NCI-H510A treated with DMSO at 0.1 percent for 48 hours (cell line): ENCODE data around the gene SECISBP2L.
A peak's percentile ranks its signal among the peaks of the same experiment; 100 is the strongest.

Experiments
- DNase-seq: peaks from one replicate; lab custom pipeline; 2025; lab: John Stamatoyannopoulos, UW

SECISBP2L gene

DNA sequence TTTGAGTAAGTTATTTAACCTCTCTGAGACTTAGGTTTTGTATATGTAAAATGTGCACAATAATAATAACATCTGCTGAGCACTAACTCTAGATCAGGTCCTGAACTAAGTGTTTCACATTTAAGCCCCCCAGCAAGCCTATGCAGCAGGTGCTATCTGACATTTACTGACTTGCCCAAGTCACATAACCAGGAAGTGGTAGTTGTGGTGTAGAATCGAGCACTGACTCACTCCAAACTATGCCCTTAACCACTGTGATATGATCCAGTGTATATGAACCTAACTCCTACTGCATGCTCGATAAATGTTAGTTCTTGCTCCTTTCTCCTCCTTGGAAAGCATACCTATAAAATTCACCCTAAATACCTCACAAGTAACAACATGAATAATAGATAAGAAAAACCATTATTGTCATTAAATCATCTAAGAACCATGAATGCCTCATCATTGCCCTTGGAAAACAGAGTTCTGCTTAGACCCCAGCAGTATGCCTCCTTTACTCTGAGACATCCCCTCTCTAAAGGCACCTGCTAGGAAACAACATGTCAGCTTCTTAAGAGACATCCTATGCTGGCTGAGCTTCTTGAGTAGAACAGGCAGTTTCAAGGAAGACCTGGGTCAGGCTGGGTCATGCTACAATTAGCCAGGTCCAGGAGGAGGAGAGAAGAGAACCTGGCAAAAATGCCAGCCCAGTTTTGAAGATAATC lies 79.5 kb downstream of the SECISBP2L start:
- DNase-seq = no peak

DNA sequence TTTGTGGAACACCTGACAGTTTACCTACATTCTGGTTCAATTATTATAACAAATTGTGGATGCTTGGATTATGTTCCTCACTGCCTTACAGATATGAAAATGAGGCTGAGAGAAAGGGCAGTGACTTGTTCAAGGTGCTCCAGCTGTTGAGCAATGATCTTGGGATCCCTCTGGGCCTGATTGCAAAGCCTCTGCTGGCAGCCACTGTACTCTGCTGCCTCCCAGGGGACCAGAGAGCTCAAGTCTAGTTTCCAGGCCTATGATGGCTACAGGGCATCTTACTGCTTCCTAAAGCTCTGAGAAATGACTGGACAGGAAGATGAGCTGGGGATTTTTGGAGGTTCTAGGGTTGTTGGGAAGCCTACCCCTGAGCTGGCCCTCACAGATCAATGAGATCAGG lies 80.3 kb downstream of the SECISBP2L start:
- DNase-seq = no peak

DNA sequence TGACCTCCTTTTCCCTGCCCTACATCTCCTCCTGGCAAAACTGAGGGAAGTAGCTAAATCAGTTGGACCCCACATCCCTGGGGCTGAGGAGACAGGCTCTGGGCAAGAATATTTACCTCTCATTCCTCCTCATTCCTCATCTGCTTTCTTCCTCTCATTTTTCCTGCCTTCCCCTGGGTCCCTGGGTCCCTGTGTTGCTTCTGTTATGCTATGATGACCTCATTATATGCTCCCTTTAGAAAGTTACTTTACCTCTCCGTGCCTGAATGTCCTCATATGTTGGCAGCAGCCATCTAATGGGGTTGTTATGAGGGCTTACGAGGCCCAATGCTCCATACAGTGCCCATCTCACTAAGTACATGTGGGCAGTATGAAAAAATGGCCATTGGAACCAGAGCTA lies 81.3 kb downstream of the SECISBP2L start:
- no peak for DNase-seq

DNA sequence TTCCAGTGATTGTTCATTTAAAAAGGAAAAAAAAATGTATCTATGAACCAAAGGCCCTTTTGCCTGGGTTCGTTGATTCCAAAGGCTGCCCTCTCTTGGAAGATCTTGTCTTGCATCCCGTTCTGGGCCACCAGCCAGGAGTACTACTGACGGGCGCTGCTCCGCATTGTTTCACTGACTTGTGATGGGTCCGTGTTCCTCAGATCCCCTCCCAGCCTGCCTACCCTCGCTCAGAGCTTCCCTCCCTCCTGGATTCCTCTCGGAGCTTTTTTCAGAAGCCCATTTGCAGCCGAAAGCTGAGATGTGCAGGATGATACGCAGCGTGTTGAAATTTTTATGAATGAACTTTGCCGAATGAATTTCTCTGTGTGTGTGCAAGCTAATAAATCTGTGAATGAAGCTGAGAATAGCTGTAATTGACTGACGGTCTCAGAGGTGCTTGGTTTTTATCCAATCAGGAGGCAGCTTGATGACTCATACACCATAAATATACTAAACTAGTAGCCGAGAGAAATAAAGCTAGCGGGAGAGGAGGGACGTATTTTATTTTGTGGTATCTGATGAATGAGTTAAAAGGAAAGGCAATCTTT lies 82.6 kb downstream of the SECISBP2L start, which contains the start of gene SHC4:
SHC4 (minus strand) TSS at position 396 of the 590 bp plus-strand sequence. CDS start 904 bp downstream, outside the sequence.
- peak; percentile 56 for DNase-seq

DNA sequence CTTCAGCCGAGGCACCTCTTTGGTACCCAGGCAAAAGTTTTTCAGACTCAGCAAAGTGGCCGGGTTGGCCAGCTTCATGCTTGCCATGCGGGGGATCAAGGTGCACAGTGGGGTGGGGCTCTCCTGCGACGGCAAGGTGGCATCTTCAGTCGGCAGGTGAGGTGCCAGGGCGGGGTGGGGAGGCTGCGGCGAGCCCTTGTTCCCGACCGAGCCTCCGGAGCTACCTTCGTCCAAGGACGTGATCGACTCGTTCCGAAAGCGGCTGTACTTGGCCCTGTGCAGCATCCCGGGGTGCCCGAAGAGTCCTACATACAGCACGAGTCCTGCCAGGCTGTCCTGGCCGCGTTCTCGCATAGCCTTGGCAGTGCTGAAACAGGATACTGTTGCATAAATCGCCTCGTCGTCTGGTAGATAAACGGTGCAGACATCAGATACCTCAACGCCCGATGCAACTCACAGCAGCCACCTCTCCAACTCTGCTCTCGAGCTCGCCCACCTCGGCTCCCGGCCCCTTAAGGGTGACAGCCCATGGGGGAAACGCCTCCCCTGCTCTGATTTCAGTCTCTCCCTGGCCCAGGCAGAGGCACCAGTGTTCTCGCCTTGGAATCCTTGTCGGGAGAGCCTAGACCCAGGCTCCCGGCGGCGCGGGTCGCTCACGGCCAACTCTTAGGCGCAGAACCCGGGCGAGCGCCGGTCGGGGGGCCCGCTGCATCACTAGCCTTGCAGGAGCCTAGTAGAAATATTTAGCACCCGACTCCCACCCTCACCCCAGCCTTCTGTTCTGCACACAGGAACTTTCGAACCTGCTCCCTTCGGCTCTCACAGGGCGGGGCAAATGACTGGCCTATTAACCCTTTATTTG lies 83.4 kb downstream of the SECISBP2L start:
- peak; percentile 34 for DNase-seq

DNA sequence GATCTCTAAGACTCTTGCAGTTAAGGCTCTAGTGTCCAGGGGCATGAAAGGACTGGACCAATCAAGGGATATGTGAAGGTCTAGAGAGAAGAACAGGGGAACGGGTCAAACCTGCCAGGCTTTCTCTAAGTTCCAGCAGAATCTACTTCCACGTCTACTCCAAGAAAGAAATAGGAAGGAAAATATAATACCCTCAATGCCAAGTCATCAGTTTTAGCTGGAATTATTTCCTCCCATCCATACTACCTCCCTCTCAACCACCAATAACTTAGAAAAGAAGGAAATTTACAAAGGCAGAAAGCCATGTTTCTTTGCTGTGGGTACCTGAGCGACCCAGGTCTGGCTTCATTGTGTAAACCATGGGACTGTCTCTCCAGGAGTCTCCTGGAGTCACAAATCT lies 90.3 kb downstream of the SECISBP2L start:
- no peak for DNase-seq

DNA sequence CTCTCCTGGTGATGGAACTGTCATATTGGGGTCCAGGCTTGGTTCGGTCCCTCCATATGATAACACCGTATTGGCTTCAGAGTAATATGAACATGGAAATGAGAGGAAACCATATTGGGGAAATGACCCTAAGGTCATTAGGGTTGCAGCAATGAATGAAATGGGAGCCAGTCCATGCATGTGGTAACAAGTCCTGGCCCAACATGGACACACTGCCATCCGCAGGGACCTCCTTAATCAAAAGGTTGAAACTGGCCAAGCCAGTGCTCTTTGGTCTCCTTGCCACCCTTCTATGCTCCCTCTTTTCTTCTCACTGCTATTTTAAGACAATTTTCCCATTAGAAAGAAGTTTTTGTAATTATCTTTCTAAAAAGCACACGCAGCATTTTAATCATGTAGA lies 90.9 kb downstream of the SECISBP2L start:
- no peak for DNase-seq

DNA sequence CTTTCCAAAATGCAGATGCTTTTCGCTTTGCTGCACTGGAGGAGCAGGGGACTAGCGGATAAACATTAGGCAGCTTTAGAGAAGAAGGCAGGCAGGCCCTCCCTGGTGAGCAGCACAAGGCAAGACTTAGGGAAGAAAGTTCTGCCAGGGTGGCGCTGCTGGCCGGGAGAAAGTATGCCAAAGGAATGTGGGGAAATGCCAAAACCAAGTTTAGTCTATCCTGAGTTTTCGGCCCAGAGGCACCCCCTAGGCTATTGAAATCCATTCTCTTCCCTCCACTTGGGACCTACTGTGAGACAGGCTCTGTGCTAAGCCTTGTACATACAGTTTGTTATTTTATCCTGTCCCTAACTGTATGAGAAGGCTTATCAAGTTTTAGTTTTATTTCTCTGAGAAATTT lies 91.7 kb downstream of the SECISBP2L start:
- DNase-seq = no peak

DNA sequence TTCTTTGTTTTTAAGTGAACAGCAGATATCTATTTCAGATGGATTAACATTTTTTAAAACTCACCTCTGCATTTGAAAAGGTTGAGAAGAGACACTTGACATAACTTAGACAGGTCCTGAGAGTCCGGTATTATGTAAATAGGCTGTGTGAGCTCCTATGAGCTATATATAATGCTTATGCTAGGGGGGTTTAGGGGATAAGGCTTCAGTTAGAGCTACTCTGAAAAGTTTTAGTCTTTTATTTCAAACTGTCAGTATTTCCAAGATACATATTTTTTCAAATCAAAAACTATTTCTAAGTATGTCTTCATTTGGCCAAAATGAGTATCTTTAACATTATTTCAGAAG lies 99.4 kb downstream of the SECISBP2L start:
- DNase-seq = no peak

DNA sequence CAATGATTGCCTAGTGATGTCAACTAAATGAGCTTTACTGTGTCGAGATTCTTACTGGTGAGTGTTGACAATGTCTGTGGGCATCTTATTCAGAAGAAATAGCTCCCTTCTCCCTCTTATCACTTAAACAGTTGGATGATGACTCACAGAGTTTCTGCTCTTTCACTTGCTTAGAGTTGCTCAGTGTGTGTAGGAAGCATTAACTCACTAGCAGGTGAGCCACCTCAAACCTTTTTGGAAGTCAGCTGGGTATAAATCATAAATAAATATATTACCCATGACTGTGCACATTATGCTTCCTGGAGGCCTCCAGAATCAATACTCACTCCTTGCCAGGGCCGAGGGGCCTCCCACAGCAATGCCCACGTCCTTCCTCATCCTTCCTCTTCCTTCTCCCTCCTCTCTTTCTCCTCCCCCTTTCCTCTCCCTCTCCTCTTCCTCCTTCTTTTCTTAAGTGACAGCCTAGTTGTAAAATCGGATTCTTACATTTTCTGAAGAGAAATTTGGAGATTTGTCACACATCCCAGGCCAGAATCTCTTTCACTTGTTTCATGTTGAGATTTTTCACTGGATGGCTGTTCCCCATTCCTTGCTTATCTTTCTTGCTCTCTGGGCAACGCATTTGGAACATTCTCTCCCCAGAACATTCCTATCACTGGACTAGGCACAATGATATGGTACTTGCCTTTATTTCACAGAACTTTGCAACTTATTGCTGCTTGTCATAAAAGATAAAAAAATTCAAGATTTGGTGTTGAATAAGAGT lies 100.0 kb downstream of the SECISBP2L start:
- no peak for DNase-seq

DNA sequence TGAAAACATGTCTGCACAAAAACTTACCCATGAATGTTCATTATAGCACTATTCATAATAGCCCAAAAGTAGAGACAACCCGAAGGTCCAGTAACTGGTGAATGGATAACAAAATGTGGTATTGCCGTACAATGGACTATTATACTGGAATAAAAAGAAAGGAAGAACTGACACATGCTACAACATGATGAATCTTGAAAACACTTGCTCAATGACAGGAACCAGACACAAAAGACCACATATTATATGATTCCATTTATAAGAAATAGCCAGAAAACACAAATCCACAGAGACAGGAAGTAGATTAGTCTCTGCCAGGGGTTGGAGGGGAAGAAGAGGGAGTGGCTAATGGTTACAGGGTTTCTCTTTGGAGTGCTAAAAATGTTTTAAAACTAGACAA lies 100.9 kb downstream of the SECISBP2L start:
- no peak for DNase-seq

DNA sequence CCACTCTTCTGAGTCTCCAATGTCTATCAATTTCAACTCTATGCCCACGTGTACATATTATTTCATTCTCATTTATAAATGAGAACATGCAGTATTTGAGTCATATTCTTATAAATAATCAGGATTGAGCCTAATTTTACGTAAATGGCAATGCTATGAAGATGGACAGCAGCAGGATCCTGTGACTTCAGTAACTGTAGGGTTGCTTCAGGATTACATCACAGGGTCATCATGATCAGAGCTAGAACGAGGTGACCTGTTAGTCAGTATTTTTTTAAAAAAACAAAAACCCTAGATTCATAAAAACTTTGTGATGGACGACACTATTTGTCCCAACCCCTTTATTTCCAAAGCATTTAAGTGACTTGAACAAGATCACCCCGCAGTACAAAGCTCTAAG lies 104.3 kb downstream of the SECISBP2L start:
- DNase-seq = no peak

DNA sequence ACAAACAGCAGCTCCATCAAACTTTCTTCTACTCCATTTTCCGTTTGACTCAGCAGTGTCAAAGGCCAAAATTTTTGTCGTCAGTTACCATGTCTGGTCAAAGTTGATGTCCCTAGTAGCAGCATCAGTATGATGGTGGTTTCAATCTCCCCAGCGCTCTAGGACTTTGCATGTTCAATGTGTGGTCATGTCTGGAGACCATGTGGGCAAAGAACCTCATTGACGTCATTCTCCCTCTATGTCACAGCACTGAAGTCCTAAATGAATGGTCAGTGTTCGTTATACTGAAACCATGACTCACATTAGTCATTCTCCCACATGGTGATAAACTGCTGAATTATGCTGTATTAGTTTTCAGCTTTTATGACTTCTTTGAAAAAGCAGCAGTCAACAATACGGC lies 105.7 kb downstream of the SECISBP2L start:
- DNase-seq = no peak

DNA sequence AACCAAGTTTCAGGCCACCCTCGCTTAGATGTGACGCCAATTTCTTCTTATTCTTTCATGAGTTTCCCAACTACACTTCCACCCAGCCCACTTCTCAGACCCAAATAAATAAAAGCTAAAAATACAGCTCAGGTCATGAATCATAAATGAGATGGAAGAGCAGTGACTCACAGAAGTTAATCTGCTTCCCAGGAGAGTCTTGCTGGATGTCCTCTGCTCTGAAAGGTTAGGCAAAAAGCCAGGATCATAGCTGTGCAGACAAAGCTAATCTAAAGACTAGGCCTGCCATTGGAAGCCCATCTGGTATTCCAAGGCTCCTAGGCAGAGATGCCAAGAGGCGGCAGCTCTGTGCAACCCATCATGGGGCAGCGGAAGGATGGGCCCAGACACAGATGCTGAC lies 106.6 kb downstream of the SECISBP2L start:
- no peak for DNase-seq
